DOHH2 (cell line): ENCODE results near the gene CD70.
A peak's percentile ranks its signal among the peaks of the same experiment; 100 is the strongest.
"Not testable (repeated sequence)": the region's sequence is repeated elsewhere in the genome, so short reads cannot be mapped to it uniquely, and the experiment has no call there.

Experiments used
- H3F3A ChIP-seq: fragments of 200-600 bp; sonication (generic), shearing (Covaris generic); 2 replicates; pipeline ENCODE4 v1.6.0; 2016; ENCODE audit warnings: antibody characterized with exemption, mild to moderate bottlenecking; ENCODE audit not compliant: control insufficient read depth, insufficient read depth
- H3K27ac ChIP-seq: fragments of 200-600 bp; sonication (generic); 2 replicates; pipeline ENCODE4 v1.5.1; 2014; ENCODE audit warnings: low read depth, mild to moderate bottlenecking, low read length, moderate library complexity
- H3K27me3 ChIP-seq: fragments of 200-600 bp; sonication (generic); 2 replicates; pipeline ENCODE4 v1.6.1; 2014; ENCODE audit warnings: mild to moderate bottlenecking, low read length, mixed read lengths; ENCODE audit not compliant: control insufficient read depth
- H3K36me3 ChIP-seq: fragments of 200-600 bp; sonication (generic); 2 replicates; pipeline ENCODE4 v1.6.1; 2014; ENCODE audit warnings: mild to moderate bottlenecking, low read length, moderate library complexity, mixed read lengths; ENCODE audit not compliant: control insufficient read depth
- H3K4me1 ChIP-seq: fragments of 200-600 bp; sonication (generic); 2 replicates; pipeline ENCODE4 v1.6.1; 2014; ENCODE audit warnings: mild to moderate bottlenecking, low read length, mixed read lengths; ENCODE audit not compliant: control insufficient read depth
- H3K4me2 ChIP-seq: fragments of 200-600 bp; sonication (generic); 2 replicates; pipeline ENCODE4 v1.6.0; 2014; ENCODE audit warnings: mild to moderate bottlenecking, low read length, moderate library complexity
- H3K4me3 ChIP-seq: fragments of 200-600 bp; sonication (generic); 2 replicates; pipeline ENCODE4 v1.5.1; 2014; ENCODE audit warnings: mild to moderate bottlenecking, low read length, mixed read lengths
- H3K79me2 ChIP-seq: fragments of 200-600 bp; sonication (generic); 2 replicates; pipeline ENCODE4 v1.6.1; 2014; ENCODE audit warnings: mild to moderate bottlenecking, low read length, mixed read lengths; ENCODE audit not compliant: control insufficient read depth
- H3K9me2 ChIP-seq: fragments of 200-600 bp; sonication (generic); replicated peaks from 2 replicates; pipeline ENCODE4 v1.6.1; 2014; ENCODE audit warnings: mild to moderate bottlenecking, low read length, mixed read lengths; ENCODE audit not compliant: control insufficient read depth
- H3K9me3 ChIP-seq: fragments of 200-600 bp; sonication (generic); 2 replicates; pipeline ENCODE4 v1.6.1; 2014; ENCODE audit warnings: antibody characterized with exemption, low read length, mixed read lengths; ENCODE audit not compliant: control insufficient read depth, insufficient read depth
- H4K20me1 ChIP-seq: fragments of 200-600 bp; sonication (generic); 2 replicates; pipeline ENCODE4 v1.6.0; 2014; ENCODE audit warnings: low read depth, mild to moderate bottlenecking, antibody characterized with exemption, low read length, moderate library complexity; ENCODE audit not compliant: control insufficient read depth, insufficient read depth
- CTCF ChIP-seq: fragments of 200-600 bp; sonication (generic); IDR thresholded peaks from one replicate; pipeline ENCODE4 v1.5.1; 2014; ENCODE audit warnings: antibody characterized with exemption, mild to moderate bottlenecking, low read depth, low read length; ENCODE audit not compliant: poor library complexity, severe bottlenecking
- EZH2phosphoT487 ChIP-seq: fragments of 200-600 bp; sonication (generic); IDR thresholded peaks from 2 replicates; pipeline ENCODE4 v1.6.1; 2017; ENCODE audit warnings: borderline replicate concordance, mild to moderate bottlenecking, antibody characterized with exemption, low read length, moderate library complexity, mixed read lengths

Gene CD70

GRCh38 chr19:6586726-6587092, 4.2 kb downstream of the CD70 start:
- H3K4me2 ChIP-seq: peak overlapping the region; percentile 94
- H3K9me2 ChIP-seq: no peaks in the 10 kb centered on the region
- peaks cover 4% of the 10 kb centered on the region for H3F3A ChIP-seq
- peaks cover 53% of the 10 kb centered on the region for H3K4me1 ChIP-seq
- no peaks in the 10 kb centered on the region for H4K20me1 ChIP-seq
- H3K4me3 ChIP-seq: peak overlapping the region; percentile 77
- TF ChIP-seq CTCF (no peak), EZH2phosphoT487 (no peak)
- H3K9me3 ChIP-seq: no peaks in the 10 kb centered on the region
- peak overlapping the region; percentile 76; the same call in 1 of the 2 replicates for H3K27ac ChIP-seq
- peaks cover 14% of the 10 kb centered on the region; the same call in 1 of the 2 replicates for H3K79me2 ChIP-seq
- H3K36me3 ChIP-seq: peaks cover 11% of the 10 kb centered on the region
- H3K27me3 ChIP-seq: peaks cover 16% of the 10 kb centered on the region

- Histone ChIP-seq H3K4me3 (no peak overlapping the region), H3F3A (peaks cover 7% of the 10 kb centered on the region), H3K79me2 (peaks cover 14% of the 10 kb centered on the region; the same call in 1 of the 2 replicates), H3K27me3 (peaks cover 15% of the 10 kb centered on the region), H4K20me1 (no peaks in the 10 kb centered on the region), H3K4me2 (no peak overlapping the region), H3K27ac (no peak overlapping the region), H3K9me2 (no peaks in the 10 kb centered on the region), H3K36me3 (peaks cover 11% of the 10 kb centered on the region), H3K9me3 (no peaks in the 10 kb centered on the region), H3K4me1 (peaks cover 53% of the 10 kb centered on the region)
- TF ChIP-seq CTCF (no peak), EZH2phosphoT487 (no peak)
Measured at GRCh38 chr19:6586056-6586455, 4.9 kb downstream of the CD70 start.

- H4K20me1 ChIP-seq, H3K4me2 ChIP-seq, H3K9me3 ChIP-seq, H3K79me2 ChIP-seq, H3K4me3 ChIP-seq, H3F3A ChIP-seq, H3K9me2 ChIP-seq, H3K27me3 ChIP-seq, H3K27ac ChIP-seq: not testable (repeated sequence)
- Histone ChIP-seq H3K4me1 (peaks cover 52% of the 10 kb centered on the region), H3K36me3 (peaks cover 11% of the 10 kb centered on the region)
Measured at GRCh38 chr19:6582515-6583484, 8.2 kb downstream of the CD70 start.

GRCh38 chr19:6580313-6580712, 10.6 kb downstream of the CD70 start:
- Histone ChIP-seq H3K27ac (0 out of 2 replicates have a peak overlapping the region, but pooled peaks have one; percentile 11), H3K4me1 (peaks cover 61% of the 10 kb centered on the region)

More at GRCh38 chr19:6580313-6580712, 10.6 kb downstream of the CD70 start:
- Histone ChIP-seq H3K79me2 (no peaks in the 10 kb centered on the region), H3K27me3 (no peaks in the 10 kb centered on the region), H3K36me3 (peaks cover 9% of the 10 kb centered on the region), H3F3A (peaks cover 27% of the 10 kb centered on the region), H3K4me3 (no peak overlapping the region), H3K4me2 (peak overlapping the region; percentile 25; the same call in 1 of the 2 replicates), H3K9me3 (no peaks in the 10 kb centered on the region), H3K9me2 (no peaks in the 10 kb centered on the region), H4K20me1 (no peaks in the 10 kb centered on the region)
- TF ChIP-seq EZH2phosphoT487 (no peak), CTCF (no peak)
